ENCODE measurements around the gene MLLT3.

Gene MLLT3

GRCh38 chr9:20417373-20418080 lies 204.8 kb downstream of the MLLT3 start:
- no peak for DNase-seq (ENCODE audit: low spot score)

- DNase-seq (ENCODE audit: low spot score), result no peak
Observed at GRCh38 chr9:20414150-20414549, 208.1 kb downstream of the MLLT3 start.

GRCh38 chr9:20409321-20410092 lies 212.8 kb downstream of the MLLT3 start:
- DNase-seq (ENCODE audit: low spot score), result no peak

DNA sequence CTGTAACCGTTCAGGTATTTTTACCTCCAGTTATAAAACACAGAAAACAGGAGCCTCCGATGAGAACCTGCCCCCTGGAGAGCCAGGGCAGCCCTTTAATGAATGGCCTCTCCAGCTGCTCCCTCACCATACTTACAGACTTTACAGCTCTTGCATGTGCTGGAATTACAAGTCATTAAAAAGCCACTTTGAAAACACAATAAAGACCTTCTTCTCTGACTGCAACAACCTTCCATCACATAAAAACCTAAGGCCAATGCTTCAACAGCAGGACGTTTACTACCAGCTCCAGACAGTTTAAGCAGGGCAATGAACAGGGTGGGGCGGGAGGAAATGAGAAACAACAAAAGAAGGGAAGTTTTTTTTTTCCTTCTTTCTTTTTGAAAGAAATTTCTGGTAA lies 213.8 kb downstream of the MLLT3 start:
- no peak for DNase-seq (ENCODE audit: low spot score)

DNA sequence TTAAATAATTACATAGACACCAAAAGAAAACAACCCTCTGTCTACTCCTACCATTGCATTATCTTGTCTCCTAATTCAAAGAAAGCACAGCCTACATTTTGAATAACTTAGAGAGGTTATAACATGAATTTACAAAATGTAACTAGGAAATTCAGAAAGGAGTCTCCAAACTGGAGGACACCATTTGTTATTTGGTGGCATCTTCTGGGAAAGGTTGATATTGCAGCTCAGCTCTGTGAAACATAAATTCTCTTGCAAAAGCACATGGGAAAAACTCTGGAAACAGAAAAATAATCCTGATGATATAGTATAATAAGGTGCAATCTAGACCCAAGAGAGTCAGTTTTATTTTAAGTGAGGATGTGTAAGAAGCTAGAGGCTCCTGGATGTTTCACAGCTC lies 215.3 kb downstream of the MLLT3 start:
- no peak for DNase-seq (ENCODE audit: low spot score)

DNA sequence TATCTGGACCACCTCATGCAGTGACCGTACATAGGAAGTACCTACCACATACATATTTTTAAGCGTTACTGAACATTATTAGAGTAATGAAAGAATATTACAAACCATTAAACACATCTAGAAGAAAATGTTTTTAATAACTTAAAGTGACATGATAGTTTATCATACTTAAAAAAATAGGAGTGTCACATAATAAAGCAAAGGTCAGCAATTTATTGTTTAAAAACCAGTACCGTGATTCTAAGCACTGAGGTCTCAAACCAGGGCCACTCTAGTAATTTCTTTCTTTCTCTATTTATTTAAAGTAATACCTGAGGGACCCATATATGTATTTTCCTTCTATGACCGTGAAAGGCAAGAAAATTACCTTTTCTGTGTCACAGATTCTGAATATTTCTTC lies 216.0 kb downstream of the MLLT3 start:
- DNase-seq (ENCODE audit: low spot score), result no peak

DNA sequence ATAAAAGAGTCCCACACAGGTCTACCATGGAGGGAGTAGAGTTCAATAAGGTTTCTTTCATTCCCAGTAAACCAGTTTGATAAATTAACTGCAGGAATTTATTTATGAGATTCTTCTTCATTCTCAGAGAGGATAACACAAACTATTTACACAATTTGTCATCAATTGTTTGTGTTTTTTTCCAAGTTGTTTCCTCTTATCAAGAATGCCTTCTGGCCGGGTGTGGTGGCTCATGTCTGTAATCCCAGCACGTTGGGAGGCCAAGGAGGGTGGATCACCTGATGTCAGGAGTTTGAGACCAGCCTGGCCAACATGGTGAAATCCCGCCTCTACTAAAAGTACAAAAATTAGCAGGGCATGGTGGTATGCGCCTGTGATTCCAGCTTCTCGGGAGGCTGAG lies 216.7 kb downstream of the MLLT3 start:
- no peak for DNase-seq (ENCODE audit: low spot score)

DNA sequence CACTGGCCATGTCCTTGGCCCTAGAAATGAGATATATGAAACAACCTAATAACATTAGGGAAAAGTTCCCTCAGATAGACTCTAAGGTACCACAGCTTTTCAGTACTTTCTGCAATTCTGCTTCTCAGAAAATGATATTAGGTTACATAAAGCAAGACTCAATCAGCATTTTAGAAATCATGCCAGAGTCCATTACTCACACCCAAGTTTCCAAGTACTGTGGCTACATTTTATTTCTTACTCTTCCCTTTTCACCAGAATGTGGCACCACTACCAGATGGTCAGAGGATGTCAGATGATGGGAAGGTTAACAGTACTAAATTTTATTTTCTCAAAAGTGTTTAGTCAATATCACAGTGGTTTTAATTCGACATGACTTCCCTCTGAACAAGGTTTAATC lies 217.2 kb downstream of the MLLT3 start:
- DNase-seq (ENCODE audit: low spot score), result no peak

DNA sequence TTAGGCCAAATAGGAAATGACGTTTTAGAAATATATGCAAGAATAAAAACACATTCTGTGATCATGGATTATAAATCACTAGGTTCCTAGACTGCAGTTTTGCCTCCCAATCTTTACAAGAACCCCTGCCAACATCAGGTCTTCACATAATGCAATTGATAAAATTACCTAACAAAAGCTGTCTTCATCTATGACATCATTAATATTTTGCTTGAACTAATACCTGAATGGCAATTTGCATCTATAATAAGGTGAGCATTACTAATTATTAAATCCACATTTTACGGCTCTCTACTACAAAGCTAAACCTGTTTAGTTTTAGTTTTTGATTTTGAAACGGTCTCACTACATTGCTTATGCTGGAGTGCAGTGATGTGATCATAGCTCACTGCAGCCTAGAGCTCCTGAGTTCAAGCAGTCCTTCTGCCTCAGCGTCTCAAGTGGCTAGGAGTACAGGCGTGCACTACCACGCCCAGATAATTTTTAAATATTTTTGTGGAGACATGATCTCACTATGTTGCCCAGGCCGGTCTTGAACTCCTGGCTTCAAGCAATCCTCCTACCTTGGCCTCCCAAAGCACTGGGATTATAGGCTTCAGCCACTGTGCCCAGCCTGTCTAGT lies 218.0 kb downstream of the MLLT3 start:
- DNase-seq (ENCODE audit: low spot score), result no peak

DNA sequence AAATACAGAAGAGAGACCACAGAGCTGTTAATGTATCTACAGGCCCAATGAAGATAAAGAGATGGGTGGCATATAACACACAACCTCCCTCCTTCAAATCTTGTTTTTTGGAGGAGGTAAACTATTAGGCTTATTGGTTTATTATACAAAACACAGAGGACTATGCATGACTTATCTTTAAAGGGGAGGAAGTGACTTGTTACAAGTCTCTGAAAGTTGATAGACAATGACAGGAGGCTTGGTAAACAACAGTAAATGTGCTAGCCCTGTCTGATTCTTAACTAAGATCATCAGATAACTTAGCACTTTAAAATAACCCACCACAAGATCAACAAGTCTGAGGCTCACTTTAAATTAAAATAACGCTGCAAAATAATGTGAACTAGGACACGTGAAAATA lies 219.0 kb downstream of the MLLT3 start:
- no peak for DNase-seq (ENCODE audit: low spot score)

DNA sequence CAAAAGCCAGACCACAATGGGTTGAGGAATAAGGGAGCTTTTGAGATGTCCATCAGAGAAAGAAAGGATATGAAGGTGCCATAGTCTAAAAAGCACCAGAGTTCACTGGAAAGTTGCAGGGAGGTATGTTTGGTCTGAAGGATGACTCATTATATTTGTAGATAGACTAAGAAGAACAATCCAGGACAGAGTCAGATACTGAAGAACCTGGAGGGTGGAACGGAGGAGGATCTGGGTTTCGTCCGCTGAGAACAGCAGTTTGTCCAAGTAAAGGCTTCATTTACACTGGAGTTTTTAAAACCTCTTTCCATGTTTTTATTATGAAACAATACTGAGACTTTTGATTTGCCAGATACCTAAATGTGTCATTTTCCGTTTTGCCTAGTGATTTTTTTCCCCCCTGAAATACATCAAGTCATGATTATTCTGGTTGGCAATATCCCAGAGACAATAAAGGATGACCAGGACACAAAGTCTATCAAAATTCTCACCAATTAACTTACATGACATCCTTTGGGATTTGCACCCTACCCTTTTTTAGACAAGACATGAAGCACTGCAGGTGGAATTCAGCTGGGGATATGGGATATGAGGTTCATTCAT lies 219.9 kb downstream of the MLLT3 start:
- DNase-seq (ENCODE audit: low spot score), result no peak

DNA sequence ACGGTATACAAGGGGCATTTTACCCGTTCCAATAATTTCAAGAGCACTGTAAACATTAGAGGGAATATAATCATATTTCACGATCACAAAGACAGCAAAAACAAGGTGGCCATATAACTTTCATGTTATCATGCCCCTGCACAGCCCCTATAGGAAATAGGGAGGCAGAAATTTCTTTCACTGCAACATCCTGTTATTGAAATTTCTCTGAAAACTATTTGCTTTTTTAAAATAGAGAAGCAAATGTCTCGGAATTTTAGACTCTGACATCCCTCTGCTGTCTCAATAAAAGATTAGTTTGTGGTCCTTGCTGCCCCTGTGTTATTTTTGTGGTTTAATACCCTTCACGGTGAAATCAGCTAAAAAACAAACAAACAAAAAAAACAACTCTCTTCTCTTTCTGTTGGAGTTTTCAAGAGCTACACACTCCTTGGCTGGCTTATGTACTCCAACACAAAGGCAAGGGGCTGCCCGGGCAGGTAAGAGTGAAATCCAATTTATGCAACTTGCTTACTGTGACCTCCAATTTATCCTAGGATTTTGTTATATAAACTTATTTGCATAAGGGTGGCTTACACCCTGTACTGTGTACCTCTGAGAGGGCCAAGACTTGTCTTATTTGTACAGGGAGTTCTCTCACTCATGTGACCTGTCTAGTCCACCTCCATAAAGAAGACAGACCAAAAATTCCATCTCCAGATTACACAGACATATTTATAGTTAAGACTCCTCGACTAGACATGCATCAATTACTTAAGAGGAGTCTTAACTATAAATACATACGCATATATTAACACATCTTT lies 223.6 kb downstream of the MLLT3 start:
- DNase-seq (ENCODE audit: low spot score), result no peak

- DNase-seq (ENCODE audit: low spot score), result no peak
Observed at GRCh38 chr9:20397348-20397747, 225.0 kb downstream of the MLLT3 start.

GRCh38 chr9:20396509-20396908 lies 225.8 kb downstream of the MLLT3 start:
- DNase-seq (ENCODE audit: low spot score), result no peak

DNA sequence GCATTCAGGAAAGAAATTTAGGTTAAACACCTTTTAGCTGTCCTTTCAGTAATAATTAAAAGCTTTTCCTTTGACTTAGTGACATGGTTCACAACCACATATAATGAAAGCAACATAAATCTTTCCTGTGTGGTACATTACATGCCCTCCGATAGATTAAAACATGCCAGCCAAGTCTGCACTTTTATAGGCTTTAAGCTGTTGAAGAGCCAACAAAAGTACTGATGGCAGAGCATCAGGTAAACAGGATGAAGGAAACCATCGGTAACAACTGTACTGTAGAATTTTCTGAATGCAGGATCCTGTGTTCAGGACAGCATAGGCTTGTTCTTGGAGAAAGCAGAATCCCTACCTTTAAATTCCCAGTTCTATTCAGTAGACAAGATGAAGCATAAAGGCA lies 226.6 kb downstream of the MLLT3 start:
- DNase-seq (ENCODE audit: low spot score), result no peak

DNA sequence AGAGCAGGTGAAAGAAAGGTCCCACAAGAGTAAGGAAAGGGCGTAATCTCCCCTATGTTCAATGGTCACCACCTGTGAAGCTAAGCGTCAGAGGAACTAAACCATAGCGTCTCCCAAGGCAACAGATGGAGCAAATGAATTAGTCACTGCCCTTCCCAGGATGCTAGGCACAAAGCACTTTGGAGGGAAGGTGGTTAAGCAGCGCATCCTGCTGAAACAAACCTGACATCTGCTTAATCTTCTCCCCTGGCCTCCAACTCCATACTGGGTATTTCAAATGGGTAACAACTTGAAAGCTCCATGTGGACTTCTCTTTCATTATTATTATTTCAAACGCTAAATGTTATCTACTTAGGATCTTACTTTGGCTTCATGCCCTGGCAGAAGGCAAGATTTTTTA lies 227.3 kb downstream of the MLLT3 start:
- DNase-seq (ENCODE audit: low spot score), result peak; percentile 15

DNA sequence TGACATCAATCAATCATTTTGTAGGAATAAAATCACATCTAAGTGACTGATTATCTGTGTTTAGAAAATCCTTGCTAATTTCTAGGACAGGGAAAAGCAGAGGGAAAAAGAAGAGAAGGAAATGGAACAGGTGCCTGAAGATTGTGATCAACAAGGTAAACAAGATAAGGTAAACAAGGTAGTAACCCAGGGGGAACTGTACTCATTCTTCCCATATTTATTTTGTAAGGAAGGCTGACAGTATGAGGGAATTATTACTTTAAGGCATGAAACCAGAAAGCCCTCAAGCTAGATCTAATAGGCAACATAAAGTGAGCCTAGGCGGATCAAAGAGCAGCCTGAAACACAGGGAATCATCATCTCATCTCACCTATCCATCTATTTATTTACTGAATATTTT lies 231.1 kb downstream of the MLLT3 start:
- DNase-seq (ENCODE audit: low spot score), result no peak

- DNase-seq (ENCODE audit: low spot score), result no peak
Observed at GRCh38 chr9:20390400-20390799, 231.9 kb downstream of the MLLT3 start.

DNA sequence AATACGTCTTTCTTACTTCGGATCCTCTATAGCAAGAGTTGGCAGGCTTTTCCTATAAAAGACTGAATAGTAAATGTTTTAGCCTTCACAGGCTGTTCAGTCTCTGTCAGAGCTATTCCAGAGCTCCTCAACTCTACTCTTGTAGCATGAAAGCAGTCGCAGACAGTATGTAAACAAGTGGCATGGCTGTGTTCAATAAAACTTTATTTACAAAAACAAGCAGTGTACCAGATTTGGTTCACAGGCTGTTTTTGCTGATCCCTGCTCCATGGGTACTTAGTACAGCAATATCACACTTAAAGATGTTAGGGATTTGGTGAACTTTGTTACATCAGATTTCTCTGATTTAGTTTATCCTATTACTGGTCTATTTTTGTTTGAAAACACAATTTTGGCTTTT lies 235.2 kb downstream of the MLLT3 start:
- no peak for DNase-seq (ENCODE audit: low spot score)

DNA sequence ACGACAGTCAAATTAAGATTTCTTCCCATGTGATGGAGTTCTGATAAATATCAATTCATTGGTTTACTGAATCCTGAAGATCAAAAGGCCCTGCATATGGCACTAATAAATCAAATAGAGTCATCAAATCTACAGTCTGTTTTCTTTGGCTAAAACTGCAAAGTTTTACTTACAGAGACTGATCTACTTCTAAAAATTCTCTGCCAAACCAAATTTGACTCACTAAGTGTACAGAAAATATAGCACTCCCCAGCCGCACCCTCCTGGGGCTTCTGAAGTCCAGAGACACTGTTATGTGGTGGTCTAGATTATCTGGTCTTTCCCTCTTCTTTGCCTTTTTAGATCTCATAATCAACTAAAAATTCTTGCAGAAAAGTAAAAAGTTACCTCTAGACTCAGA lies 237.7 kb downstream of the MLLT3 start:
- DNase-seq (ENCODE audit: low spot score), result no peak

DNA sequence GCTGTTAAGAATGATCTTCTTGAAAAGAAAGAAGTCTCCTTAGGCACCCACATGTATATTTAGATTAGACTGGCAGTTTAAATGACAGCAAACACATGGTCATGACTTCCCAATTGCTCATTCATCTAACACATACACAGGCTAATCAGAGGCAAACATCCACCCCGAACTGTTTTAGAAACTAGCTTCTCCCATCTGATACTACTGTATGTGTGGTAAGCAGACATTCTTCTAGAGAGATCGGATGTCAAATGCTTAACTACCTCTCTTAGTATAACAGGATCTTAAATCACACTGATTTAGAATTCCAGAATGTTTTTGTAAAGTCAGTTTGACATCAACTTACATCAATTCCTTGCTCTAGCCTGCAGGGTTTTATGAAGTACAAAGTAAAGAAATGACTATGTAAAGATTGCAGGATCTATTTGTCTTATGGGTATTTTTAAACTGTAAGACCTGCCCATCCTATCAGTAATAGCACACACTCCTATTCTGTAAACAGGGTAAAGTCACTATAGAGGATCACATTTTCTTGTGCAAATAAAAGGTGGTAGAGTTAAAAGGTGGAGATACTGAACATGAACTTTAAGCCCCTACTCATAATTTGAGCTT lies 239.7 kb downstream of the MLLT3 start:
- no peak for DNase-seq (ENCODE audit: low spot score)

- no peak for DNase-seq (ENCODE audit: low spot score)
Observed at GRCh38 chr9:20380546-20380945, 241.8 kb downstream of the MLLT3 start.
